Measurements from ENCODE around the gene SLC22A5. TPM values are rescaled to one million over a fixed set of nuclear protein-coding genes. Genes with fewer than 3 reads are reported as not detected.
A peak's percentile ranks its signal among the peaks of the same experiment; 100 is the strongest.

Gene SLC22A5
- total and polyA plus RNA-seq, 9 of the 15 experiments (the other 6 are each of a cell fraction or from before 2014, with no cell fraction given), result 3.0 to 16.6 (median 8.3) TPM

- no peak for TF ChIP-seq BCLAF1 (IDR thresholded peaks at IDR 0.05; ENCODE audit: borderline replicate concordance in 1 of 2, control insufficient read depth in 1 of 2, low read depth in 2 of 2, low read length in 1 of 2)
- TF ChIP-seq ZNF311 (CRISPR knock-in tag; IDR thresholded peaks at IDR 0.05), result no peak
- TF ChIP-seq CBFA2T2 (conservative IDR thresholded peaks at IDR 0.05), result peak; percentile 35; the same call in 1 of the 2 replicates
- 0 out of 2 replicates have a peak, but pooled peaks have one; percentile 21 for TF ChIP-seq ELF1 (tag; IDR thresholded peaks at IDR 0.05)
- no peak for TF ChIP-seq HDAC2 (IDR thresholded peaks at IDR 0.05)
- TF ChIP-seq E2F8 (IDR thresholded peaks at IDR 0.05; ENCODE audit: low read depth, partially characterized antibody), result no peak
- TF ChIP-seq NR3C1 (CRISPR knock-in tag; IDR thresholded peaks at IDR 0.05), result no peak
- TF ChIP-seq TEAD4 (IDR thresholded peaks at IDR 0.05; ENCODE audit: low read length), result peak; percentile 36; the same call in 1 of the 2 replicates
- TF ChIP-seq TEAD4 (CRISPR knock-in tag; IDR thresholded peaks at IDR 0.05; ENCODE audit: borderline replicate concordance), result no peak
- no peak for TF ChIP-seq MTA1 (IDR thresholded peaks at IDR 0.05; ENCODE audit: borderline replicate concordance)
- TF ChIP-seq CREM (IDR thresholded peaks at IDR 0.05; ENCODE audit: low read depth), result no peak
- no peak for TF ChIP-seq MBD1 (CRISPR knock-in tag; IDR thresholded peaks at IDR 0.05)
- TF ChIP-seq SMAD4 (CRISPR knock-in tag; conservative IDR thresholded peaks at IDR 0.05), result no peak
- no peak for TF ChIP-seq VEZF1 (CRISPR knock-in tag; IDR thresholded peaks at IDR 0.05)
- no peak for TF ChIP-seq RBM22 (IDR thresholded peaks at IDR 0.05; ENCODE audit: low read depth, low read length, poor library complexity, severe bottlenecking)
- no peak for TF ChIP-seq ESRRB (CRISPR knock-in tag; IDR thresholded peaks at IDR 0.05; ENCODE audit: borderline replicate concordance)
- TF ChIP-seq ZNF408 (CRISPR knock-in tag; IDR thresholded peaks at IDR 0.05; ENCODE audit: low read depth), result no peak
Observed at GRCh38 chr5:132429463-132430440, 60.2 kb downstream of the SLC22A5 start (continued).
